Skin of body (tissue), 2 donors: ENCODE data around the gene WDHD1. TPM values are rescaled to one million over a fixed set of nuclear protein-coding genes. Genes with fewer than 3 reads are reported as not detected.
A peak's percentile ranks its signal among the peaks of the same experiment; 100 is the strongest.
"Not testable (repeated sequence)": the region's sequence is repeated elsewhere in the genome, so short reads cannot be mapped to it uniquely, and the experiment has no call there.

Source experiments
- DNase-seq: peaks from one replicate; lab custom pipeline; 2025; lab: John Stamatoyannopoulos, UW
- total RNA-seq: library from RNA; depleted of rRNA; stranded (reverse); fragments of >200 nt; gene quantifications from one replicate; pipeline ENCODE4 v1.2.3, GENCODE V29; 2014

WDHD1 gene, protein sequence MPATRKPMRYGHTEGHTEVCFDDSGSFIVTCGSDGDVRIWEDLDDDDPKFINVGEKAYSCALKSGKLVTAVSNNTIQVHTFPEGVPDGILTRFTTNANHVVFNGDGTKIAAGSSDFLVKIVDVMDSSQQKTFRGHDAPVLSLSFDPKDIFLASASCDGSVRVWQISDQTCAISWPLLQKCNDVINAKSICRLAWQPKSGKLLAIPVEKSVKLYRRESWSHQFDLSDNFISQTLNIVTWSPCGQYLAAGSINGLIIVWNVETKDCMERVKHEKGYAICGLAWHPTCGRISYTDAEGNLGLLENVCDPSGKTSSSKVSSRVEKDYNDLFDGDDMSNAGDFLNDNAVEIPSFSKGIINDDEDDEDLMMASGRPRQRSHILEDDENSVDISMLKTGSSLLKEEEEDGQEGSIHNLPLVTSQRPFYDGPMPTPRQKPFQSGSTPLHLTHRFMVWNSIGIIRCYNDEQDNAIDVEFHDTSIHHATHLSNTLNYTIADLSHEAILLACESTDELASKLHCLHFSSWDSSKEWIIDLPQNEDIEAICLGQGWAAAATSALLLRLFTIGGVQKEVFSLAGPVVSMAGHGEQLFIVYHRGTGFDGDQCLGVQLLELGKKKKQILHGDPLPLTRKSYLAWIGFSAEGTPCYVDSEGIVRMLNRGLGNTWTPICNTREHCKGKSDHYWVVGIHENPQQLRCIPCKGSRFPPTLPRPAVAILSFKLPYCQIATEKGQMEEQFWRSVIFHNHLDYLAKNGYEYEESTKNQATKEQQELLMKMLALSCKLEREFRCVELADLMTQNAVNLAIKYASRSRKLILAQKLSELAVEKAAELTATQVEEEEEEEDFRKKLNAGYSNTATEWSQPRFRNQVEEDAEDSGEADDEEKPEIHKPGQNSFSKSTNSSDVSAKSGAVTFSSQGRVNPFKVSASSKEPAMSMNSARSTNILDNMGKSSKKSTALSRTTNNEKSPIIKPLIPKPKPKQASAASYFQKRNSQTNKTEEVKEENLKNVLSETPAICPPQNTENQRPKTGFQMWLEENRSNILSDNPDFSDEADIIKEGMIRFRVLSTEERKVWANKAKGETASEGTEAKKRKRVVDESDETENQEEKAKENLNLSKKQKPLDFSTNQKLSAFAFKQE
- 10.3 TPM for total RNA-seq

DNA sequence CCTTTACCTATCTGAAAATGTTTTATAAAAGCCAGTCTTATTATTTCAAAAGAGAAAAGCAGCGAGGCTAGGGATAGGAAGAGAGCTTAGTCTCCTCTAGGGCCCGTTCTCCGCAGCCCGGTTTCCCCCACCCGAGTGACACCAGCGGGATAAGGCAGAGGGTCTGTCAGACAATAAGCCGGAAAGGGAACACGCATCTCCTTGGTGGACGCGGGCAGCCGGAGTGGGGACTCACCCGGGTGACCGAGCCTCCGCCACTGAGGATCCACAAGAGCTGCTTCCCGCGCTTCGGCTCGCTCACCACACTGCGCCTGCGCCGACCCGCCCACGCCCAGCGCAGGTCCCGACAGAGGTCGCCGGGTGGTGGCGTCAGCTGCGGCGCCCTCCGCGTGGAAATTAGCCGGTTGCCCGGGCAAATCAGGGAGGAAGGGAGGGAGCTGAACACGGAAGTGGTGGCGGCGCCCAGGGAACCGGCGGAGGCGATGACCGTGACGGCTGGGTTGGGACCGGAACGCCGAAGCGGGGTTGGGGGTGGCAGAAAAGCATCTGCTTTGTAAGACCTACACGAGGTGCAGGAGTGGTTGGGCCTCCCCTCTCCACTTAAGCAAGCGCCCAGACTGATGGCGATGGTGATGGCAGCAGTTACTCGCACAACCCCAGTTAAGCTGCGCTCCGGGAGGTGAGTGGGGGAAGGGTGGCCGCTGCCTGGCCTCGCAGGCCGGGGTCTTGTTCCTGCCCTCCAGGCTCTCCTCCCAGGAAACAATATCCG is at the start of gene WDHD1, which contains the start of gene SOCS4:
Gene WDHD1, minus strand, starts transcription at position 307 of the 769 bp plus-strand sequence. CDS start 312 bp downstream, outside the sequence.
Gene SOCS4, plus strand, starts transcription at position 444 of the 769 bp plus-strand sequence. CDS start 15,806 bp downstream, outside the sequence.
- DNase-seq, result peak; percentile 93

DNA sequence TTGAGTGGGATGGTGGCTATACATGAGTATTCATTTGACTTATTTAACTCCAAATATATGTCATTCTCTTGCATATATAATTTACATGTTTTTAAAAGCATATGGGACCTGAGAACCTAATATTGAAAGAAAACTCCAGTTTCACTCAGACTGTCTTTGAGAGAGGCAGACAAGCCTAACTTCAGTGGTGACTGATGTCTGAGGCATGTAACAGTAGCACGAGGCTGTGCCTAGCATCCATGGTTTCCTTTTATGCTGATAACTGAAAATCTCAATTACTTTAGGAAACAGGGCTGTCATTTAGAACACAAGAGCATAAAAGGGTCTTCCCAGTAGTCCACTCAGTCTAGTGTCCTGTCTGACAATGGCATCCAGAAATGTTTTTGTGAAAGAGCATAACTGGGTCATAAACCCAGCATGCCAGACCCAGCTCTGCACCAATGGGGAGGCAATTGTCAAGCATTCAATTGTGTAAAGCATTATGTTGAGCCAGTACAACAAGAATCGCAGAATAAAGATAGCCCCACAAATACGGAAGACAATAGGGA is 48.8 kb upstream of the WDHD1 start:
- no peak for DNase-seq

DNA sequence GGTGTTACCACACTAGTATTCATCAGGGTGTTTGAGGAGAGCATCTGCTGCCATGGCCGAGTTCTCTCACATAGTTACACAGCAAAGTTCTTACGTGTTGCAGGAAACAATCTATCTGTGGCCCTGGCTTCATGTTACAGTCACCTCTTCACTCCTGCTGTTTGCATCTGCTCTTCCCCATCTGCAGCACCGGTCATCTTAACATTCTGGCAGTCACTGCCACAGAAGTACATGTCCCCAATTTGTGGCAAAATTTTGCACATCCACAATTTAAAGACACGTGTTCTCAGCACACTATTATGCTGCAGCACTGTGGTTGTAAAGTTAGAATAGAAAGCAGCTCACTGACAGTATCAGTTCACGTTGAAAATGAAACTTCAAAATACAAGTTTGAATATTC is 47.8 kb upstream of the WDHD1 start:
- DNase-seq, result no peak

DNA sequence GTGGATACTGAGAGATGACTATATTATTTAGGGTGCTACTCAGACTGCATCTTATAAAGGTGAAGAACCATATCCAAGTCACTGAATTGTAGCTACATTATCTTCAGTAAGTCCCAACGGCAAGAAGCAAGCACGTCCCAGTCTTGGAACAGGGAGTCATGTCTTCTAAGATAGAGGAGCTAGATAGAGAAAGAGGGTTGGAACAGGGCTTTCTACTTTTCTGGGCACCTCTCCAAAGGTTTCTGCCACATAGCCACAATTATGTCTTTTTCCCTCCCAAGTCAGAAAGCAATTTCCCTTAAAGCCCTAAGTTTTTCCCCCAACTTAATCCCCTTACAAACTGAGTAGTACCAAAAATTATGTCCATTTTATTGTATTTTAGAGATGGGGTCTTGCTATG is 47.0 kb upstream of the WDHD1 start:
- no peak for DNase-seq

DNA sequence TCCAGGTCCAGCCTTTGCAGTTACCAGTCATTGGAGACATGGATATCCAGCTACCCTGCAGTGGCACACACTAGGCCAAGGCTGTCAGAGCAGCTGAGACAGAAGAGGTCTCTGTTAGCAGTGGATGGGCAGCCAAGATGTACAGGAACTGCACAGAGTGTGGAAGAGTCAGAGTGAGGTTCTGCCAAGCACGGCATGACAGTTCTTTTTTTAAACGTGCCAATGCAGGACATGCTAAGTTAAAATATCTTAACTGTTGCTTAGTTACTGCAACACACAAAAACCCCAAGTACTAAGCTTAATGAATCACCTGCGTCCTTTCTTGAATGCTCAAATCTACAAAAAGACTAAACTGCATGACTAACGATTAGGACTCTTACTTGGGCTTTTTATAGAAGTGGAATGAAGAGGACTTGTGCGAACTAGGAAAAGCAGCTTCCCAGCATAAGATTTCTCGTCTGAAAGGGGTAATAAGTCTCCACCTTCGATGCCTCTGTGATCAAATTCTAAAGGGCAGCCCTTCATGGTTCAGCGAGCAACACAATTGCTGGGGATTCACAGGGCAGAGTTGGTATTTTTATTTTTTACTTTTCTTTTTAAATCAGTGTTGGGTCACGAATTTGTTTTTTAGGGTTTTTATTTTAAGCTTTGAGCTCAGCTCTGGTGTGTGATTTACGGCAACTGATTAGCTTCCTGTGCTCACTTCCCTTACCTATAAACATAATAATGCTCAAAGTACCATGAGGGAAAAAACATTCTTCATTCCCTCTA is 45.2 kb upstream of the WDHD1 start:
- DNase-seq, result no peak

DNA sequence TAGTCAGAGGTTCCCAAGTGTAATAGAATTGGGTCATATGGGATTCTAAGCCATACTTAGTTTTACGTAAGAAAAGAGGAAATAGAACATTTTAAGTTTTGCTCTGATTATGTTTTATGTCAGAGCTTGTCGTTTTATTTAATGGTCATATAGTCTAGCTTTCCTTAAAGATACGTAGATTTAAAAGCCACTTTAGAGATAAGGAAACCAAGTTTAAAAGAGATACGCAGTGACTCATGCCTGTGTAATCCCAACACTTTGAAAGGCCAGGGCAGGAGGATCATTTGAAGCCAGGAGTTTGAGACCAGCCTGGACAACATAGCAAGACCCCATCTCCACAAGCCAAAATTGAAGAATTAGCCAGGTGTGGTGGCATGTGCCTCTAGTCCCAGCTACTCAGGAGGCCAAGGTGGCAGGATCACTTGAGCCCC is 44.1 kb upstream of the WDHD1 start:
- no peak for DNase-seq

DNA sequence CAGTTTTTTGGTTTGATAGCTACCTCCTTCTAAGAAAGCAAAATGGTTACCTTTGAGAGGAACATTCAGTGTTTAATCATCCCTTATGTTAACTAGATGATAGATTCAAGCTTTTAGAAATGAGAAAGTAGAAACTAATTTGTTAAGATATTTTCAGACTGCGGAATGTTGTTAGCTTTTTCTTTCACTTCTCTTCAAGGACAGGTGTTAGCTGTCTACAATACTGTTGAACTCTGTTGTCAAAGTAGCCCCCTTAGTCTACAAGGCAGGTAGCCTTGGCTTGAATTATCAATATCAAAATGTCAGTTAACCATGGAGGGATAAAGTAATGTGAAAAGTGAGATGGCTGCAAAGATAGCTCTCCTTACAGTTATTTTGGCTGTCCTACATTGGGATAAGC is 39.3 kb upstream of the WDHD1 start:
- DNase-seq, result no peak

DNA sequence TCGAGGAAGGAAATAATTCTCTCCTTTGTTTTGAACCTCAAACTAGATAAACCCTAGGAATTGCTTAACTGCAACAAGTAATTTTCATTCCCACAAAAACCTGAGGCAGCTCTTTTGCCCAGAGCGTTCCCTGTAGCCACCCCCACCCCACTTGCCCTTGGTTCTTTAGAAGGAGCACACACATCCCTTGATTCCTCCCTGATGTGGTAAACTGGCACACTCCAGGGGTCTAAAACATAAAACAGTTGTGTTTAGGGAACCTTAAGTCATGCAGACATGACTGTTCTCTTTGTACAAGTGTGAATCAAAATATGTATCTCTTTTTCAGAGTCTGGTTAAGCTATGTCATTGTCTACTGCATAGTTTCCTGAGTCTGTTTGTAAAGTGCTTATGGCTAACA is 38.5 kb upstream of the WDHD1 start:
- DNase-seq, result no peak

DNA sequence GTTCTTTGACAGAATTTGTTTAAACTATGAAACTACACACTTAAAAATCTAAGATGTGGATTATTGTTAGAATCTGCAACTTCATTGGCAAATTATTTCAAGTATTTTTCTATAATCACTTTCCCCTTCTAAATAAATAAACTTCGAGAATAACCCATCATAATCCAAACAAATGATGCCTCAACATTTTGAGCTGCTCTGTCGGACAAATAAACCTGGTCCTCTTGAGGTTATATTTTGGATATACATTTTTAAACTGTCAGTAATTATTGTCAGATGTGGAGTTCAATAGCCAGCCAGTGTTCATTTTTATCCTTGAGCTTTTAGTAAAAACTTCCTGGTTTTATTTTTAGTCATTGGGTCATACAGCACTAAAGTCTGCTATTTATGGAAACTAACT is 38.0 kb upstream of the WDHD1 start:
- DNase-seq, result not testable (repeated sequence)

DNA sequence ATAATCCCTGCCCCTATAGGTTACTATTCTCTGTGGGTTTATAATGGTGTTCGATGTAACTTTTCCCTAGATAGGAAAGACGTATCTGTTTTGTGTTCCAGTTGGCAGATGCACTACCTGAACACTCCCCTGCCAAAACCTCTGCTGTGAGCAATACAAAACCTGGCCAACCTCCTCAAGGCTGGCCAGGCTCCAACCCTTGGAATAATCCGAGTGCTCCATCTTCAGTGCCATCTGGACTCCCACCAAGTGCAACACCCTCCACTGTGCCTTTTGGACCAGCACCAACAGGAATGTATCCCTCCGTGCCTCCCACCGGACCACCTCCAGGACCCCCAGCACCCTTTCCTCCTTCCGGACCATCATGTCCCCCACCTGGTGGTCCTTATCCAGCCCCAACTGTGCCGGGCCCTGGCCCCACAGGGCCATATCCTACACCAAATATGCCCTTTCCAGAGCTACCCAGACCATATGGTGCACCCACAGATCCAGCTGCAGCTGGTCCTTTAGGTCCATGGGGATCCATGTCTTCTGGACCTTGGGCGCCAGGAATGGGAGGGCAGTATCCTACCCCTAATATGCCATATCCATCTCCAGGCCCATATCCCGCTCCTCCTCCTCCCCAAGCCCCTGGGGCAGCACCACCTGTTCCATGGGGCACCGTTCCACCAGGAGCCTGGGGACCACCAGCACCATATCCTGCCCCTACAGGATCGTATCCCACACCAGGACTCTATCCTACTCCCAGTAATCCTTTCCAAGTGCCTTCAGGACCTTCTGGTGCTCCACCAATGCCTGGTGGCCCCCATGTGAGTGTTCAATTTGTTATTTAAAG is 35.8 kb upstream of the WDHD1 start:
- no peak for DNase-seq

DNA sequence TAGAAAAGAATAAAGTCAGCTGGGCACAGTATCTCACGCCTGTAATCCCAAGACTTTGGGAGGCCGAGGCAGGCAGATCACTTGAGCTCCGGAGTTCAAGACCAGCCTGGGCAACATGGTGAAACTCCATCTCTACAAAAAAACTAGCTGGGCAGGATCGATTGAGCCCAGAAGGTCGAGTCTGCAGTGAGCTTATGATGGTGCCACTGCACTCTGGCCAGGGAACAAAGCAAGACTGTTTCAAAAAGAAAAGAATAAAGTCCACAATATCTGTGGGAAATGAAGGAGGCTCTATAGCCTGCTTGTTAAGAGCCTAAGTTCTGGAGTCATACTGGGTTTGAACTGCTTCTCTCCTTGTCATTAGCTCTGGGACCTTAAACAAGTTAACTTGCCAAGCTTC is 32.4 kb upstream of the WDHD1 start:
- DNase-seq, result no peak

DNA sequence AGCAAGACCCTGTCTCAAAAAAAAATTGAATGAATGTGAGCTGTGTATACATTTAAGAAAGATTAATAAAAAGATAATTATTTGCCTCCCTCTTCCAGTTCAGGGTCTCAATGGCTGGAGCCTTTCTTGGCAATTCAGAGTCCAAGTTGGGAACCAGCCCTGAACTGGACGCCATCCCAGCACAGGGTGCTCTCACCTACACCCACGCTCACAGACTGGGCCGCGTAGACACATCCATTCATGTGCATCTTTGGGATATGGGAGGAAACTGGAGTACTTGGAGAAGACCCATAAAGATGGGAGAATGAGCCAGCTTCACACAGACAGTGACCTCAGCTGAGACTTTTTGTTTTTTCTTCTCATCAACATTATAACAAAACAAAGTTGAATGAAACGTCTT is 31.0 kb upstream of the WDHD1 start:
- no peak for DNase-seq

DNA sequence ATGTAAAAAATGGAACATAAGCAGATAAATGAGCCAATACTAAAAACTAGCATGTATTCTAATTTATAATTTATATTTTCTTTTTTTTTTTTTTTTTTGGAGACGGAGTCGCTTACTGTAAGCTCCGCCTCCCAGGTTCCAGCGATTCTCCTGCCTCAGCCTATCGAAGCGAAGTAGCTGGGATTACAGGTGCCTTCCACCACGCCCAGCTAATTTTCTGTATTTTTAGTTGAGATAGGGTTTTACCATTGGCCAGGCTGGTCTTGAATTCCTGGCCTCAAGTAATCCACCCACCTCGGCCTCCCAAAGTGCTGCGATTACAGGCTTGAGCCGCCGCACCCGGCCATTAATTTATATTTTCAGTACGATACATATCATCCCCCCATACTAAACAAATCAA is 27.2 kb upstream of the WDHD1 start:
- DNase-seq, result no peak

DNA sequence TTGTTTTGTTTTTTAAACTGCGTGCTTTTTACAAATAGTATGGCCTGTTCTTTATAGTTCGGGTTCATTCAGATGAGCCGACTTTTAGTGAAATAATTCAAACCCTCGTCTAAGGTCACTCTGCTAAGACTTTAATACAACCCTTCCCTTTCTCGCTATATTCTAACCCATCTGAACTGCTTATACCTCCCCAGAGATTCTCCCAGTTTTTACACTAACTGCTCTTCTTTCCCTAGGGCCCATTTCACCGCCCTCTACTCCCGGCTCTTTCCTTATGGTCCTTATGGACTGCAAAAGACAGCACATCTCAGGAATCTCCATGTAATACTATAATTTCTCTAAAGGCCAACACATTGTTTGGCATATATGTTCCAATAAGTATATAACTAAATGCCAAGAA is 26.6 kb upstream of the WDHD1 start:
- no peak for DNase-seq

DNA sequence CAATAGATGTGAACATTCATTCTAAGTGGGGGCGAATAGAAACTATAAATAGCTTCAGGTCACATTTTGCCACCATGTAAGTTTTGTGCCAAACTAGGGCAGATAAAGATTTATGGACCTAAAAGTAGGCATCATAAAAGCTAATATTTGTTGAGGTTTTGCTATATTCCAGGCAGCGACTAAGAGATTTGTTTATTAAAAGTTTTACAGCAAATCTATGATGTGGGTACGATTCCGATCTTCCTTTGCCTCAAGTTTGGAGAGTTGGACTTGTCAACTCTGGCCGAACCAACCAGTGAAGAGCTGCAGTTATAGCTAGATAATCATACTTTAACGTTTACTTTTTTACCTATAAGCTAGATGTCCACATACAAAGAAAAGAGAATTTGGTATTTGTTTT is 26.1 kb upstream of the WDHD1 start:
- DNase-seq, result no peak

DNA sequence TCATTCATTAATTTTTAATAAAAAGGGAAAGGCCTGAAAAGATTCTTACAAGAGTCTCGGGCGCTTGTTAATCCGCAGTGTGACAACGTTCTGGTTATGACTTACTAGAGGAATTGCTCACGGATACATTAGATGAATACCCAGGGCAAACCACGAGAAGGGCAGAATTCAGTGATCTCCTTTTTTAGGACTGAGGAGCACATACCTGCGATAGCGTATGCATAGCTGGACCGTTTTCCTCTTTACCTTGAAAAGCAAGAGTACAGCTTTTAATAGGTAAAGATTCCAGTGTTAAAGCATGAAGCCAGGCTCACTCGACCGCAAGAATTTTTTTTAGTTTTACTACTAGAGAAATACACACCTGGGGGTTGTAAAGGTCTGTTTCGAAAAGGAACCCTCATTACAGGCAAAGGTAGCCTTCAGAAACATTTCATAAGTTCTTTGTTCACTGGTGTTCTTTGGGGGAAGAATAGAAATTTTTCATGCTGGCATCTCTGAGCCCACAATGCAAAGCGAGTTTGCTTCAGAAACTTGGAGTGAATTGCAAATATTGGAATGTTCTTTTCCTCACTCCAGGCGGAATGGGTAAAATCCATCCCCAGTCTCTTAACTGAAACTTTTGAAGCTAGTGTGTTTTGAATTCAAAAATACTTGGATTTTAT is 25.5 kb upstream of the WDHD1 start:
- peak; percentile 42 for DNase-seq

DNA sequence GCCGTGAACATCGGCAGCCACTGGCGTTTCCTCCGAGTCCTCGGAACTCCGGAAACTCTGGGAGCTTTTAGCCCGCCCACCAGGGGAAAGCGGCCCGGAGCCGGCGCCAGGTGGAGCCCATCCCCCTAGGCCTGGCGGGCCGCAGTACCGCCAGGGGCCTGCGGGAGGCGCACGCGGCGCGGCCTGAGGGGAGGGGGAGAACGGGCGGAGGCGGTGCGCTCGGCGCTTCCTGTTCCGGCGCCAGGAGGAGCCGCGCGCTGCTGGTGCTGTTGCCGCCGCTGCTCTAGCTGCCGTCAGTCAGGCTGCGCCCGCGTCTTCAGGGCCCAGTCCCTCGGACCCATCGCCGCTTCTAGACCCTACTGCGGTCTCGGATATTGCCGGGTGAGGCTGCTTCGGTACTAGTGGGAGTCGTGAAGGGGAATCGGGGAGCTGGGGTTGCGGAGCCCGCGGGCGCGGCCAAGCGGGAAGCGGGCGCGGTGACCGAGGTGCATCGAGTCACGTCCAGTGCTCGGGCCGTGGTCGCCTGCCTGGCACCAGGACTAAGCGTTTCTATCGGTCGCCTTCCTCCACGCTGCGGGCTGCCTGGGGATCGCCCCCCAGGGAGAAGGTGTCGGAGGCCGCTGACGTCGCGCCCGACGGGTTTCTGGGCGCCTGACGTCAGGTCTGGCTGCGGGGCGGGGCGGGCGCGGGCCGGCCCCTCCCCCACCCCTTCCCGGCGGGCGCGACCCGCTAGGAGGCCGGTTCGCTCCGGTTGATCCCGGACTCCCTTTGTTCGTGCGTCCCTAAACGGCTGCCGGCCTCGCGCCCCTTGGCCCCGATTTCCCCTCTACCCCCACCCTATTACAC is 24.7 kb upstream of the WDHD1 start, which contains the start of gene MAPK1IP1L:
Gene MAPK1IP1L, plus strand, starts transcription at position 225 of the 846 bp plus-strand sequence. CDS start 10,037 bp downstream, outside the sequence.
- peak; percentile 97 for DNase-seq

DNA sequence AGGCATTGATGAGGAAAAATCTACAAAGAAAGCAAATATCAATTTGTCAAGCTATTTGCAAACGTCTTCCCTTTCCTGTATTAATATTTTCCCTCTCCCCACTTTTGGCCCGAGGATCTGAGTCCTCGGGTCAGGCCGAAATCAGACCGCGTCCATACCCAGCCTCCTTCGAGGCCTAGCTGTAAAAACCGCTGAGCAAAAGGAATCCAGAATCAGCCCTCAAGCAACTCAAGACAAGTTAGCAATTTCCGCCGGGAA is 24.2 kb upstream of the WDHD1 start:
- no peak for DNase-seq
